HepG2 (cell line): ENCODE data around the gene C6orf62. TPM values are rescaled to one million over a fixed set of nuclear protein-coding genes. Genes with fewer than 3 reads are reported as not detected.
"Not testable (repeated sequence)": the region's sequence is repeated elsewhere in the genome, so short reads cannot be mapped to it uniquely, and the experiment has no call there.

Experiments used
- ATAC-seq: fragments of 200-7000 bp; cut with Tn5 transposase; 3 replicates; pipeline ENCODE4 v1.9.1; 2020; ENCODE audit warnings: mild to moderate bottlenecking, moderate library complexity
- BruUV-seq: library from RNA; stranded (reverse); fragments of 400-500 nt; replicated peaks from 2 replicates; lab custom pipeline; 2021; lab: Mats Ljungman, UMichigan
- CTCF ChIA-PET: fragments of 300-600 bp; formaldehyde crosslinking; extraction: SDS; loops from one replicate; lab custom pipeline; 2021; ENCODE audit warnings: low total read pairs, inconsistent platforms, low intra/inter-chr PET ratio; lab: Yijun Ruan, JAX
- POLR2A ChIA-PET: fragments of 350-600 bp; sonication (Branson Sonifier 250); formaldehyde crosslinking; loops from one replicate; lab custom pipeline; 2020; ENCODE audit warnings: antibody characterized with exemption, inconsistent platforms; lab: Yijun Ruan, JAX
- DNase-seq: peaks from one replicate; pipeline ENCODE4 v3.0.0-alpha.2; 2015; ENCODE audit warnings: low spot score
- FAIRE-seq: peaks from 3 replicates; lab custom pipeline; 2011; peaks lifted over from hg19 to GRCh38; lab: Jason Lieb, UNC
- H2AFZ ChIP-seq: one replicate; pipeline ENCODE4 v1.6.1; 2011; ENCODE audit warnings: low read length, inconsistent platforms
- H3K27ac ChIP-seq: fragments of 300-600 bp; 3 replicates; pipeline ENCODE4 v1.8.0; 2011; ENCODE audit warnings: mixed run types, mild to moderate bottlenecking, mixed read lengths, low read length, inconsistent platforms; ENCODE audit not compliant: insufficient read depth; ENCODE audit errors: extremely low read length
- H3K27me3 ChIP-seq, 2 experiments: fragments of 200-600 bp in 1 of 2; 2 replicates in 1 of 2; 3 replicates in 1 of 2; pipeline versions ENCODE4 v1.6.0 to v1.8.0; 2011; ENCODE audit warnings: low read length in 2 of 2, mild to moderate bottlenecking in 2 of 2, moderate library complexity in 2 of 2, inconsistent platforms in 1 of 2; ENCODE audit not compliant: insufficient read depth in 2 of 2, control insufficient read depth in 1 of 2
- H3K36me3 ChIP-seq, 2 experiments: fragments of 200-600 bp in 1 of 2; replicated peaks in 1 of 2; 2 replicates in 1 of 2; 3 replicates in 1 of 2; pipeline versions ENCODE4 v1.5.1 to v1.8.0; 2011; ENCODE audit warnings: low read length in 2 of 2, inconsistent platforms in 1 of 2; ENCODE audit not compliant: insufficient read depth in 2 of 2, control insufficient read depth in 1 of 2
- H3K4me1 ChIP-seq: 2 replicates; pipeline ENCODE4 v1.5.1; 2012; ENCODE audit warnings: low read length, inconsistent platforms; ENCODE audit not compliant: insufficient read depth
- H3K4me2 ChIP-seq: 2 replicates; pipeline ENCODE4 v1.6.0; 2011; ENCODE audit warnings: low read depth, low read length, inconsistent platforms
- H3K4me3 ChIP-seq, 3 experiments: fragments of 200-600 bp in 1 of 3; sonication (generic), shearing (Covaris generic) in 1 of 3; replicated peaks in 1 of 3; 2 replicates each; pipeline ENCODE4 v1.5.1; 2011 to 2016; ENCODE audit warnings: low read length in 3 of 3, inconsistent platforms in 2 of 3, low read depth in 2 of 3, mild to moderate bottlenecking in 2 of 3, control low read depth in 1 of 3, mixed read lengths in 1 of 3; ENCODE audit not compliant: insufficient read depth in 1 of 3
- H3K79me2 ChIP-seq: one replicate; pipeline ENCODE4 v1.6.1; 2011; ENCODE audit warnings: low read length, inconsistent platforms; ENCODE audit not compliant: insufficient read depth
- H3K9ac ChIP-seq: 2 replicates; pipeline ENCODE4 v1.6.0; 2011; ENCODE audit warnings: mild to moderate bottlenecking, low read depth, low read length, inconsistent platforms; ENCODE audit not compliant: insufficient read depth
- H3K9me3 ChIP-seq: 2 replicates; pipeline ENCODE4 v1.5.1; 2012; ENCODE audit warnings: mild to moderate bottlenecking, low read length
- H4K20me1 ChIP-seq: 2 replicates; pipeline ENCODE4 v1.6.0; 2011; ENCODE audit warnings: inconsistent platforms, mild to moderate bottlenecking, low read length, moderate library complexity; ENCODE audit not compliant: insufficient read depth
- AHDC1 ChIP-seq: sonication (generic); formaldehyde crosslinking; IDR thresholded peaks from 2 replicates; pipeline ENCODE4 v1.5.1; 2020; ENCODE audit warnings: mild to moderate bottlenecking, missing genetic modification reagents, borderline replicate concordance
- CENPBD1 ChIP-seq: sonication (generic); formaldehyde crosslinking; IDR thresholded peaks from 2 replicates; pipeline ENCODE4 v1.8.0; 2022; ENCODE audit warnings: missing genetic modification reagents, low read depth, mild to moderate bottlenecking, borderline replicate concordance
- FOXA1 ChIP-seq, 2 experiments: fragments of 450-650 bp in 1 of 2; sonication (generic) in 1 of 2; formaldehyde crosslinking in 1 of 2; IDR thresholded peaks; 2 replicates each; pipeline versions ENCODE4 v1.4.0 to v1.6.1; 2016 to 2020; ENCODE audit warnings: missing genetic modification reagents in 1 of 2
- HNF4A ChIP-seq: sonication (generic); formaldehyde crosslinking; IDR thresholded peaks from 2 replicates; pipeline ENCODE4 v1.4.0; 2020; ENCODE audit warnings: missing genetic modification reagents
- HOMEZ ChIP-seq: IDR thresholded peaks from 2 replicates; pipeline ENCODE4 v1.6.1; 2016; ENCODE audit warnings: low read depth
- SRF ChIP-seq: IDR thresholded peaks from 2 replicates; pipeline ENCODE4 v1.6.1; 2011; ENCODE audit warnings: mild to moderate bottlenecking, low read depth, low read length, moderate library complexity
- ZFP36 ChIP-seq: fragments of 150-350 bp; IDR thresholded peaks from 2 replicates; pipeline ENCODE4 v1.6.1; 2018; ENCODE audit warnings: borderline replicate concordance, low read length, low read depth; ENCODE audit not compliant: partially characterized antibody
- WGBS: methylation state at CpG from one replicate; pipeline ENCODE4 v1.1.6; 2017; ENCODE audit warnings: low lambda C conversion rate; 5-methylcytosine and 5-hydroxymethylcytosine counted together
- in situ Hi-C: cut with HindIII; loops from 2 replicates; pipeline ENCODE4 v1.10.0; 2017; ENCODE audit warnings: low pct_unique_long_range_greater_than_20kb; ENCODE audit not compliant: extremely low pct_ligation_motif_present
- intact Hi-C: fragments of 100-400 bp; cut with micrococcal nuclease; formaldehyde crosslinking; loops from one replicate; pipeline ENCODE4 v1.10.0; 2022; ENCODE audit not compliant: unreplicated experiment
- polyA plus RNA-seq, 8 experiments: library from polyadenylated mRNA; depleted of rRNA in 3 of 8; stranded (reverse) in 7 of 8; unstranded in 1 of 8; fragments of >200 nt; fragmentation: Illumina TruSeq in 4 of 8; extraction: Trizol in 4 of 8; gene quantifications; 2 replicates each; pipeline versions ENCODE4 v1.2.1 to v1.2.3, GENCODE V29; 2011 to 2016; ENCODE audit warnings: low read depth in 4 of 8, missing spikeins in 1 of 8, mixed read lengths in 1 of 8; ENCODE audit not compliant: insufficient read depth in 1 of 8
- total RNA-seq, 5 experiments: library from RNA; depleted of rRNA; stranded (reverse); fragments of >200 nt; fragmentation: Illumina TruSeq; extraction: Trizol; gene quantifications; 2 replicates each; pipeline ENCODE4 v1.2.3, GENCODE V29; 2016; ENCODE audit warnings: low read depth in 1 of 5

Gene C6orf62
- total and polyA plus RNA-seq, 2 of the 13 experiments (the other 11 are each of a cell fraction or from before 2014, with no cell fraction given), result 54.8 to 90.4 TPM

- H2AFZ ChIP-seq, H3K9ac ChIP-seq, ATAC-seq, H3K4me2 ChIP-seq, H3K27me3 ChIP-seq, intact Hi-C loops, POLR2A ChIA-PET, CTCF ChIA-PET, FAIRE-seq, H3K36me3 ChIP-seq, H3K79me2 ChIP-seq, DNase-seq, BruUV-seq, H3K9me3 ChIP-seq, H4K20me1 ChIP-seq, H3K27ac ChIP-seq, H3K4me3 ChIP-seq, in situ Hi-C loops: not testable (repeated sequence)
- peaks cover 28% of the 10 kb centered on the region for H3K4me1 ChIP-seq
- TF ChIP-seq SRF, result peak; percentile 69; the same call in 1 of the 2 replicates
- TF ChIP-seq HNF4A (CRISPR knock-in tag), result peak; percentile 43; the same call in 1 of the 2 replicates
- peak; percentile 65; the same call in 1 of the 2 replicates for TF ChIP-seq HOMEZ (CRISPR knock-in tag)
- WGBS, result 71% methylated on average over 8 of the region's 11 CpGs
Measured at GRCh38 chr6:24678792-24679352, 40.1 kb downstream of the C6orf62 start.

- Histone ChIP-seq H3K27ac (no peak overlapping the region), H3K36me3 (no peaks in the 10 kb centered on the region), H2AFZ (no peak overlapping the region), H4K20me1 (no peaks in the 10 kb centered on the region), H3K79me2 (no peaks in the 10 kb centered on the region), H3K4me2 (no peak overlapping the region), H3K4me3 (no peak overlapping the region), H3K27me3 (no peaks in the 10 kb centered on the region), H3K4me1 (peaks cover 14% of the 10 kb centered on the region), H3K9ac (no peak overlapping the region), H3K9me3 (peaks cover 36% of the 10 kb centered on the region)
- TF ChIP-seq FOXA1 (IDR thresholded peaks at IDR 0.05) (no peak), FOXA1 (CRISPR knock-in tag; IDR thresholded peaks at IDR 0.05) (no peak), CENPBD1 (CRISPR knock-in tag) (no peak), AHDC1 (CRISPR knock-in tag) (no peak), ZFP36 (peak; percentile 90)
- in situ Hi-C loops, result no loop called here
- DNase-seq (no peak), FAIRE-seq (no peak), ATAC-seq (no peak)
- no TSS peak for BruUV-seq
- ChIA-PET POLR2A (no interaction called here), CTCF (no interaction called here)
- intact Hi-C loops, result no loop called here
- WGBS, result 56% methylated on average over 2 of the region's 2 CpGs
Measured at GRCh38 chr6:24673625-24674024, 45.3 kb downstream of the C6orf62 start.
